CD4-positive, alpha-beta T cell treated with Interferon alpha-2 for 1 hour (primary cell): ENCODE results near the gene FUCA1.
A peak's percentile ranks its signal among the peaks of the same experiment; 100 is the strongest.
"Not testable (repeated sequence)": the region's sequence is repeated elsewhere in the genome, so short reads cannot be mapped to it uniquely, and the experiment has no call there.

ENCODE experiments used
- DNase-seq, 2 donors: peaks; one replicate each; pipeline ENCODE4 v3.0.0-alpha.2; 2020 to 2022

The FUCA1 gene

GRCh38 chr1:23867895-23868556 is at the start of gene FUCA1:
Gene FUCA1, minus strand, starts transcription at chr1:23868290. Its CDS starts 4 bp downstream, at chr1:23868286.
- peak; percentile 96 to 98 for DNase-seq

GRCh38 chr1:23916209-23917131 is 48.4 kb upstream of the FUCA1 start:
- peak; percentile 71 to 78 for DNase-seq

GRCh38 chr1:23915466-23915865 is 47.4 kb upstream of the FUCA1 start:
- no peak for DNase-seq

GRCh38 chr1:23914921-23915320 is 46.8 kb upstream of the FUCA1 start:
- no peak for DNase-seq

DNA sequence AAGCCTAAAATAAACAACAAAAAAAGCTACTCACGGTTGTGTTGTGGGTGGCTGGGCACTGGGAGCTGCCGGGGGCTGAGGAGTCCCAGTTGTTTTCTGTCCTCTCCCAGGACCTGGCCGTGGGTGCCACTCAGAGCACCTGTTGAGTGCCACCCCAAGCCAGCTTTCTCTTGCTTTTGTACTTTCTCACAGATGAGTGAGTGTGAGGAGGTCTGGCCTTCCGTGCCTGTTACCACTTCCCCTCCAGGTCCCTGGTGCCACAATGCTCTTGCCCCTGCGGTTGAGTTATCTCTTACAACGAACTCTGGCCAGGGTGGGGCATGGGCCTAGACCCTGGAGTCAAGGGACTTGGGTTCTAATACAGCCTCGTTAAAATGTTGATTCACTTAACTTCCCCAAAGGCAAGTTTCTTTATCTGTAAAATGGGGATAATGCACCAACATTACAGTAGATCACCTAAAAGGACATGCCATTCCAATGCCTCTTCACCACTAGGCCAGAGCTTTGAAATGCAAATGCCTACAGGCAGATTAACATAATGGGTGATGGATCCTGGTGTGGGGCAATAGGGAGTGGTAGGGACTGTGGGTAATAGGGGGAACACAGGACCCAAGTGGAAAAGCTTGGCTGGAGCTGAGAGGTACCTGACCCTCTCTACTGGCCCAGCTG is 45.3 kb upstream of the FUCA1 start, which contains the start of gene CNR2:
Gene CNR2 (minus strand): TSS at position 151 of the 669 bp plus-strand sequence. CDS start 37,745 bp downstream, outside the sequence.
- DNase-seq: peak; percentile 41 to 68

DNA sequence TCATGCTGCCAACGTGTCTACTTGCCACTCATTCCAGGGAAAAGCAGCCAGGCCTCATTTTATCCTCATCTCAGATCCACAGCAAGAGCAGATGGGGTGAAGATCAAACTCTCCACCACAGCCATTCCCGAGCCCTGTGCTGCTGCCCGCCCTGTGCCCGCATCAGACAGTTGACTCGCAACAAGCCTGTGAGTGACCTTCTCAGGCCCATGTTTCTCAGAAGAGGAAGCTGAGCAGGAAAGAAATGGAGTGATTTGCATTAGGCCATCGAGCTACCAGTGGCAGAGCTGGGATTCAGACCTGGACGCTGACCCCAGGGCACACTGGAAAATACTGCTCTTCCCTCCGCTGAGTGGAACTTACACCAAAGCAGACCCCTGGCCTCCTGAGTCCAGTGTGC is 43.8 kb upstream of the FUCA1 start:
- no peak for DNase-seq

DNA sequence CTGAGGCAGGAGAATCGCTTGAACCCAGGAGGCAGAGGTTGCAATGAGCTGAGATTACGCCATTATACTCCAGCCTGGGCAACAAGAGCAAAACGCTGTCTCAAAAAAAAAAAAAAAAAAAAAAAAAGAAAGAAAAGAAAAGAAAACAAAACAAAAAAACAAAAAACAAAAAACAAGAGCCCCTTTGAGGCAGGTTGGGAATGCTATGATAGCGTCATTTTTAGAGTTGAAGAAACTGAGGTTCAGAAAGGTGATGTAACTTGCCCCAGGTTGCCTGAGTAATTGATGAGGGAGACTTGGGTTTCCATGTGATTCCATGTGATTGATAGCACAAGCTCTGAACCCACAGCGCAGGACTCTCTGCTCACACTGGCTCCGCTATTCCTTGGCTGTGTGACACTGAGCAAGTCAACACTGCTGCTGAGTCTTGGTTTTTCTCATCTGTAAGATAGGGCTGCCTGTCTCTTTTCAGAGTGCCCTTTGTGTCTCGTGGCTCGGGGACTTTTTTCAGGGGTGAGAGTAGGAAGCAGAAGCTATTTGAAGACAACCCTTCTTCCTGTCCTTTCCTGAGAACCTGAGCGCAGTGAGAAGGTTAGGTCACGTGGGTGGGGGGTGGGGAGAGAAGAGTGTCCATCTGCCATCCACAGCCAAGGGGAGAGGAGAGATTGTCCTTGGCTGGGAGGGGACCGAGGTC is 42.6 kb upstream of the FUCA1 start:
- DNase-seq: peak in 1 of 2 donors; percentile 28

DNA sequence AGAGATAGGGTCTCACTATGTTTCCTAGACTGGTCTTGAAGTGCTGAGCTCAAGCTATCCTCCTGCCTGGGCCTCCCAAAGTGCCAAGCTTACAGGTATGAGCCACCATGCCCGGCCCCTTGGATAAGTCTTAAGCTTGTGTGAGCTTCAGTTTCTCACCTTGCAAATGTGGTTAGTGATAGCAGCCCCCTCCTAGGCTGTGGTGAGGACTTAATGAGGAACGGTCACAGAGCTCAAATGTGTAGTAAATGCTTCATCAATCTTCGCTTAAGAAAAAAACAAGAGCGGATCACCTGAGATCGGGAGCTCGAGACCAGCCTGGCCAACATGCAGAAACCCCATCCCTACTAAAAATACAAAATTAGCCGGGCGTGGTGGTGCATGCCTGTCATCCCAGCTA is 42.1 kb upstream of the FUCA1 start:
- no peak for DNase-seq

DNA sequence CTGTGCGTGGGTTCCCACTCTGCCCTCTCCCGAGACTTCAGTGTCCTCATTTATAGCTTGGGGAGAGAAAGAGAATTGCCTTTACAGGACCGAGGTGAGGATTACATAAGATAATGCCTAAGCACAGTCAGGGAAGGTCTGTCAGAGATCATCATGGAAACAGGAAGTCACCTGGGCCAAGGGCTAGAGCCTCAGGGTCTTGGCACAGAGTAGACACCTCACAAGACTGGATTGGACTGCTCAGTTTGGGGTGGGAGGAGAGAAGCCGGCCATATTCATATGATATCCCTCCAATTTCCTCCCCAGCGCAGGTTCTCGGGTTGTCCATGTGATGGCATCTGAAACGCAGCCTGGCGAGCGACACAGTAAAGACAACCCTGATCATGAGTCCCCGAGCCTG is 41.3 kb upstream of the FUCA1 start:
- no peak for DNase-seq

DNA sequence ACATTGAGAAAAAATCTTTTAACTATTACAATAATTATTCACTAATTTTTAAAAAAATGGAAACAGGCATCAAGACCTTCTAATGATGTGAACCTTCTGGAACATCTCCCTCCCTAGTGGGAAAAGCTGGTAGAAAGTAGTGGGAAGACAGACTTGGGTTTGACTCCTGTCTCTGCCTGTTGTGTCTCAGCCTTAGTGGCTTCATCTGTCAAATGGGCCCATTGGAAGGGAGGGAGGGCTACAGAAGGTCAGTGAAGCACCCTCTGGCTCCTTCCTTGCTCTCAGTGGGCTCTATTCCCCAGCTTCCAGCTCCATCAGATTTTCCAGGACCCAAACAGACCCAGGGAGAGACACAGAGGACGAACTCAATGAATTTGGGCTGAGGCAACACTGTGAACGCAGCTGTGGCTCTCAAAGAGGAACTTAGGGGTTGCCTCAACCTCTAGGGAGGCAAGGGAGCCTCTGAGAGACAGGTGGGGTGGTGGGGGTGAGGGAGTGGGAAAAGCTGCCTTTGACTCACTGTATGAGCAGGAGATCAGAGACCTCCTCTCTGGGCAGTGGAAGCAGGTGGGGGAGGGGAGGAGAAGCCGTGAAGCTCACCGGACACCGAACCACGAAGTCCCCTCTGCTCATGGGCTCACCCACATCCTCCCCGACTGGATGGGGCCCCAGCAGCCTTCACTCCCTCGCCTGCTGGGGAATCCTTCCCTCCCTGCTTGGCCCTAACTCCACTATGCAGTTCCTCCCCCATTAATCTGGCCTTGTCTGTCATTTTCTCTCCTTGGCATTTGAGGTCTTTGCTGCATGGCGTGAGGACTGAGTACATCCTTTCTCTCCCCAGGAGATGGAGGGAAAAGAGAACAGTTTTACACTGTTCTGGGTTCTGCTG is 40.6 kb upstream of the FUCA1 start:
- peak; percentile 36 to 40 for DNase-seq

DNA sequence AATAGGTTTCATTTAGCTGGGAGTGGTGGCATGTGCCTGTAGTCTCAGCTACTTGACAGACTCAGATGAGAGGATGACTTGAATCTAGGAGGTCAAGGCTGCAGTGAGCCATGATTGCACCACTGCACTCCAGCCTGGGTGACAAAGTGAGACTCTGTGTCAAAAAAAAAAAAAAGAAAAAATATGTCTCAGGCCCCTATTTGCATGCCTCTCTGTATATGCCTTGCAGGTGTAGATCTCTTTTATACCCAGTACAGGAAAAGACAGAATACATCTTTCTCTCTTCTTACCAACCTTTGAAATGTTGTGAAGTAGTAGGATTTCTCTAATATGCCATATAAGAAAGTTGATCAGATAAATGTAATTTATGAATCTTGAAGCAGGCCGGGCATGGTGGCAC is 38.6 kb upstream of the FUCA1 start:
- no peak for DNase-seq

DNA sequence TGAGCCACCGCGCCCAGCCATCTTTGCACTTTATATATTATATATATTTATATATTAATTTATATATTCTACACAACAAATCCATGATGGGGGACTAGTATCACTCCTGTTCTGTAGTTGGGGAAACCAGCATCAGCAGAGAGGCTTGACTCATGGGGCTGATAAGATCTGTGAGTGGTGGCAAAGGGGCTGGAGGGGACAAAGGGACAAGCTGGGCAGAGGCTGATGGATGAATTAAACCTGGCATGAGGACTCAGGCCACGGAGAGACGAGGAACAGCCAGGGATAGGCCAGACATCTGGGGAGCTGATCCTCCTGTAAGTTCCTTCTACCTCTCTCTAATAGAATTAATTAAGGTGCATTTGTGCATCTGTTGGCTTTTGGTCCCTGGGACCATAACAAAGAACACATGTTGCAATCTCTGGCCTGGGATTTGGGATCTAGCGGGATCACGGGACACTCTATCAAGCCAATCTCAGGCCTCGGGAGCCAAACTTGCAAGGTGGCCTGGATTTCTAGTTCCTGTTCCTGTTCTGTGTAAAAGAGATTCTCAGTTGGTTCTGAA is 37.5 kb upstream of the FUCA1 start:
- no peak for DNase-seq

DNA sequence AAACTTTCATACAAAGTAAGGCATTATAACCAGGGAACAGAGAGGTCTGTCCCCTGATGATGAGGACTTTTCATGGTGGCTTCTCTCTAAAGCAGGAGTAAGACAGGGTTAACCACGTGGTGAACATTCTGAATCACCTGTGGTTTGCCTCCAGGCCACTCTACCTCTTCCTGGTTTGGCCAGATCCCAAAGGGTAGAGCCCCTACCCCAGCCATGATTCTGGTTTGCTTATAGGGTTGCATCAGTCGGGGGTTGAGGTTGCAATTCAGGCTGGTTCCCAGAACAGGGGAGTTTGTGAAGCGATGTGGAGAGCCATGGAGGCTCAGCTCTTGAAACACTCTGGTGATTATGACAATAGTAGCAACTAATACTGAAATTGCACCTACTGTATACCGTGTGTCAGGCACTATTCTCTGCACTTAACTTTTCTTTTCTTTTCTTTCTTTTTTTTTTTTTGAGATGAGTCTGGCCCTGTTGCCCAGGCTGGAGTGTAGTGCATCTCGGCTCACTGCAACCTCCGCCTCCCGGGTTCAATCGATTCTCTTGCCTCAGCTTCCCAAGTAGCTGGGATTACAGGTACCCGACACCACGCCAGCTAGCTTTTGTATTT is 36.8 kb upstream of the FUCA1 start:
- no peak for DNase-seq

DNA sequence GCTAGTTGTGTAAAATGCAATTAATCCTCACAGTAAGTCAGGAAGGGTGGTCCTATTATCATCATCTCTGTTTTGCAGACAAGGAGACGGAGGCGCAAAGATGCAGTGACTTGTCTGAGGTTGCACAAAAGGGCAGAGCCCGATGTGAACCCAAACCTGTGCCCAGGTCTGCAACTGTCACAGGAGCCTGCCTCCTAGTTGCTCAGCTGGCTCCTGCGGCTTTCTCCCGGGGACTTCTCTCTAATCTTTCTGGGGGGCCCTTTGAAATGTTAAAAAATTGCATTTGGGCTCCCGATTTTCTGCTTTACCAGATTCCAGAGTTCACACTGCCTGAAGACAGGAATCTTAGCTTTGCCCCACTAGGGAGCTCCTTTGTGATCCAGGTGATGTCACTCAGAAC is 35.7 kb upstream of the FUCA1 start:
- DNase-seq: no peak

DNA sequence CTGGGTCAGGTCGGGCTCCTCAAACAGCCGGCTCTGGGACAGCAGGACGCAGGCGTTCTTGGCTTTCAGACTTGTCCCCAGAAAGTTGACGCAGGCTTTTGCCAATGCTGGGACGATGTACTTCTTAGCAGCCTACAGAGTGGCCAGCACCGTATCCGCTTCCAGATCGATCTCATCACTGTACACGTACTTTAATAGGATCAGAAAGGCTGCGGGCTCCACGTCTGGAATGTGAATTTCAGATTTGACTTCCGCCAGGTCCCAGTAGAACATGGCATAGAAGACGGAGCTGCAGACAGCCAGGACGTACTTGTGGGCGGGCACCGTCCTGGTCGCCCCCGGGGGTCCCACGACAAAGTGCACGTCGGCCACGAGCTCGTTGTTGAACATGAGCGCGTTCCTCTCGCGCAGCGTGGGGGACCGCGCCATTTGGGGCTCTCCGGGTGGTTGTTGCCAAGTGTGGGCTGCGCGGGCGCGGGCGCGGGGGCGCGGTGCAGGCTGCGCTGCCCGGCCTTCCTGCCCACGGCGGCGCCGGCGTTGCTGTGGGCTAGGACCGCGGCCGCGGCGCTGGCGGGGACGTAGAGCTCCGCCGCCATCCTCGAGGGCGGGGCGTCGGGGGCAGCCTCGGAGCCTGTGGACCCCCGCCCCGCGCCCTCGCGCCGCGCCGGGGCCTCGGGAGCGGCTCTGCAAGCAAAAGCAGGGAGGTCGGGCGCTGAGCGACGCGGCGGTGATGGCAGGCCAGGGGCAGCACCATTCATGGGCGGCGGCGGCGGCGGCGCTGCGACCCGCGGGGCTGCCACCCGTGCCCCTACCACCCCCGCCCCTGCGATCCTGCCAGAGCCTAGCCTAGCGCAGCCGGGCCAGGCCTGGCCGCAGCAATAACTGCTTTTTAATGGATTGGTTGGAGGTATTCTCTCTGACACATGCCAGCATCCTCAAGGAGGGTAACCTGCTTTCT is 34.5 kb upstream of the FUCA1 start:
- no peak for DNase-seq

GRCh38 chr1:23900017-23900416 is 31.9 kb upstream of the FUCA1 start:
- not testable (repeated sequence) for DNase-seq

DNA sequence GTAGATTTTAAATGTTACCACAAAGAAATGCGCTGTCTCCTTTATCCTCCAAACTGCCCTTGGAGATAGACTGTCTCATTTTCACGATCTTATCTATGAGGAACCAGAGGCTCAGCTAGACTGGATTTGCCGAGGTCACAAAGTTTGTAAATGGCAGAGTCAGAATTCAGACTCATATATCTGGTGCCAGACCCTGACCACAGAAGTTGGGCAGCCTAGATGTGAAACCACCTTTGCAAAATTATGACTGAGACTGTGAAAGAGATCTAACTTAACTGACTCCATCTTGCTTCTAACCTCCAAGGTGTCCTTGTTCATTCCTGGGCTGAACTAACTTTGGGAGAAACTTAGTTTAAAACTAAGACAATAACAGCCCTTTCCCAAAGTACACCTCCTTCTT is 31.0 kb upstream of the FUCA1 start:
- no peak for DNase-seq

- no peak for DNase-seq
Measured at GRCh38 chr1:23897083-23897482, 29.0 kb upstream of the FUCA1 start.

DNA sequence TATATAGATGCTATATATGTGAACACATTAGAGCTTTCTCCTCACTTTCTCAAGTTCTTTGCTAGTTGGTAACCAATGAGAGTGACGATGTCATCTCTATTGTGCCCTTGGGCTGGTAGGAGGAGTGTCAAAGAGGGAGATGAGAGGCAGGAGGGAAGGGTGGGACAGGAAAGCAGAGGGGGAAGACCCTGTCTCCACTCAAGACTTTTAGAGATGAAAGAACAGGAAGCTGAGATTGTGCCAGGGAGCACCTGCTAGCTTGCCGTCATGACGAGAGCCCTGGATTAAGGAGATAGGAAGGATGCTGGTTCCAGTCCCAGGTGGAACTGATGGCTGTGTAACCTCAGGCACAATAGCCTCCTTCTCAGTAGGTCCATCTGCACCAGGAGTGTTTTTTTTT is 28.4 kb upstream of the FUCA1 start:
- no peak for DNase-seq

- DNase-seq: no peak
Measured at GRCh38 chr1:23895993-23896392, 27.9 kb upstream of the FUCA1 start.
